ENCODE measurements around the gene RHBDL1.
A peak's percentile ranks its signal among the peaks of the same experiment; 100 is the strongest.

The RHBDL1 gene

GRCh38 chr16:672371-672770 lies 3.1 kb upstream of the RHBDL1 start:
- peaks cover 41% of the 10 kb centered on the region for H3K36me3 ChIP-seq (ENCODE audit: insufficient read depth, low read length)
- no peak overlapping the region for H3K9ac ChIP-seq (ENCODE audit: low read depth, low read length)
- H3K27me3 ChIP-seq (ENCODE audit: control insufficient read depth, insufficient read depth, low read length) = no peaks in the 10 kb centered on the region
- H3K9me3 ChIP-seq (replicated peaks; ENCODE audit: low read length) = no peaks in the 10 kb centered on the region
- peaks cover 15% of the 10 kb centered on the region for H3K4me1 ChIP-seq (ENCODE audit: control insufficient read depth, insufficient read depth, low read length)
- no peak overlapping the region for H3K4me2 ChIP-seq (ENCODE audit: low read length)
- no peak overlapping the region for H3K4me3 ChIP-seq (ENCODE audit: low read length)

DNA sequence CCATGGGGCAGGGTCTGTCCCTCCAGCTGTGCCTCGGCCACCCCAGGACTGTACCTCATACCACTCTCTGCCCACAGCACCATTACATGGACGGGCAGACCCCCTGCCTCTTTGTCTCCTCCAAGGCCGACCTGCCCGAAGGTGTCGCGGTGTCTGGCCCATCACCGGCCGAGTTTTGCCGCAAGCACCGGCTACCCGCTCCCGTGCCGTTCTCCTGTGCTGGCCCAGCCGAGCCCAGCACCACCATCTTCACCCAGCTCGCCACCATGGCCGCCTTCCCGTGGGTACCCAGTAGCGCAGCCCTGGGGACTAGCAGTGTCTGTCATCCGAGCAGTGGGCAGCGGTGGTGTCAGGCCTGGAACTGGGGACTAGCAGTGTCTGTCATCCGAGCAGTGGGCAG lies 2.6 kb upstream of the RHBDL1 start:
- Histone ChIP-seq H3K4me2 (ENCODE audit: low read length) (no peak overlapping the region), H3K27me3 (ENCODE audit: control insufficient read depth, insufficient read depth, low read length) (no peaks in the 10 kb centered on the region), H3K36me3 (ENCODE audit: insufficient read depth, low read length) (peaks cover 41% of the 10 kb centered on the region), H3K9me3 (replicated peaks; ENCODE audit: low read length) (no peaks in the 10 kb centered on the region), H3K4me1 (ENCODE audit: control insufficient read depth, insufficient read depth, low read length) (peaks cover 12% of the 10 kb centered on the region), H3K4me3 (ENCODE audit: low read length) (no peak overlapping the region), H3K9ac (ENCODE audit: low read depth, low read length) (no peak overlapping the region)

DNA sequence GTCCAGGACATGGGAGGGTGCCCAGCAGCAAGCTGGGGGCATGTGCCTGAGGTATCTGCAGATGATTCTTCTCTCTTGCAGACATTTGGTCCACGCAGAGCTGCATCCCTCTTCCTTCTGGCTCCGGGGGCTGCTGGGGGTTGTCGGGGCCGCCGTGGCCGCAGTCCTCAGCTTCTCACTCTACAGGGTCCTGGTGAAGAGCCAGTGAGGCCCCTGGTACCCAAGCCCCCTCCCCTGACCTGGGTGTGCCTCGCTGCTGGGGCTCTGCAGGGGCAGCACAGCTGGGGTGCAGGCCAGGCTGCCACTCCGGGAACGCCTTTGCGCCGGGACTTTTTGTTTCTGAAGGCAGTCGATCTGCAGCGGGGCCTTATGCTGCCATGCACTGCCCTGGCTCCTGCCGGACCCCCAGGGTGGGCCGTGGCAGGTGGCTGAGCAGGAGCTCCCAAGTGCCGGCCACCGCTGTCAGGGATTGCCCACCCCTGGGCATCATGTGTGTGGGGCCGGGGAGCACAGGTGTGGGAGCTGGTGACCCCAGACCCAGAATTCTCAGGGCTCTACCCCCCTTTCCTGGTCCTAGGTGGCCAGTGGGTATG lies 2.0 kb upstream of the RHBDL1 start:
- Histone ChIP-seq H3K9me3 (replicated peaks; ENCODE audit: low read length) (no peaks in the 10 kb centered on the region), H3K36me3 (ENCODE audit: insufficient read depth, low read length) (peaks cover 41% of the 10 kb centered on the region), H3K9ac (ENCODE audit: low read depth, low read length) (no peak overlapping the region), H3K4me3 (ENCODE audit: low read length) (no peak overlapping the region), H3K4me2 (ENCODE audit: low read length) (no peak overlapping the region), H3K4me1 (ENCODE audit: control insufficient read depth, insufficient read depth, low read length) (peaks cover 12% of the 10 kb centered on the region), H3K27me3 (ENCODE audit: control insufficient read depth, insufficient read depth, low read length) (no peaks in the 10 kb centered on the region)

DNA sequence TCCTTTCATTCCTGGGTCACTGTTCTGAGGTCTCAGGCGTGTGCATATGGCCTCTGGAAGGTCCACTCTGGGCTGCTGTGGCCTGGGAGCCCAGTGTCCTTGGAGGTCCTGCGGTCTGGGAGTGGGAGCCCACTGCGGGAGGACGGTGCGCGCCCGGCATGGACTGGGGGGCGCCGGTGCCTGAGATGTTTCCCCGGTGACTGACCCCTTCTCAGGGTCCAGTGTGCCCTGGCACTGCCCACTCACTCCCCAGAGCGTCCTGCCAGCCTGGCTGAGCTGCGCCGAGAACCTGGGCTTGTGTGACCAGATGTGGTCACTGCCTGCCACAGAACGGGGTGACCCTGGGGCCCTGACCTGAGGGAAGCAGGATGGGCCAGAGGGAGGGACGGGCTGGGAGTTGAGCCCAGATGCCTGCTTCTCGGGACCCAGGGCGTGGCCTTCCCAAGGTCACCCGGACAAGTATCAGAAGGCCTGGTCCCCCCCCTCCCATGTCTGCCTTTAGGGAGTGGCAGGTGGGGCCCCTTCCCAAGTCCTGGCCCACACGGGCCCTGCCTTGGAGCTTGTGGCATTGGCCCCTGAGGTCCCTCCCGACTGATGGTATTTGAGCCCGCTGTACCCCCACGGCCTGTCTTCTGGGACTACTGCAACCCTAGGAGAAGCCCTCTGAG lies 1.1 kb upstream of the RHBDL1 start:
- Histone ChIP-seq H3K9me3 (replicated peaks; ENCODE audit: low read length) (no peaks in the 10 kb centered on the region), H3K36me3 (ENCODE audit: insufficient read depth, low read length) (peaks cover 39% of the 10 kb centered on the region), H3K4me2 (ENCODE audit: low read length) (no peak overlapping the region), H3K9ac (ENCODE audit: low read depth, low read length) (no peak overlapping the region), H3K4me3 (ENCODE audit: low read length) (no peak overlapping the region), H3K27me3 (ENCODE audit: control insufficient read depth, insufficient read depth, low read length) (no peaks in the 10 kb centered on the region), H3K4me1 (ENCODE audit: control insufficient read depth, insufficient read depth, low read length) (peaks cover 6% of the 10 kb centered on the region)

DNA sequence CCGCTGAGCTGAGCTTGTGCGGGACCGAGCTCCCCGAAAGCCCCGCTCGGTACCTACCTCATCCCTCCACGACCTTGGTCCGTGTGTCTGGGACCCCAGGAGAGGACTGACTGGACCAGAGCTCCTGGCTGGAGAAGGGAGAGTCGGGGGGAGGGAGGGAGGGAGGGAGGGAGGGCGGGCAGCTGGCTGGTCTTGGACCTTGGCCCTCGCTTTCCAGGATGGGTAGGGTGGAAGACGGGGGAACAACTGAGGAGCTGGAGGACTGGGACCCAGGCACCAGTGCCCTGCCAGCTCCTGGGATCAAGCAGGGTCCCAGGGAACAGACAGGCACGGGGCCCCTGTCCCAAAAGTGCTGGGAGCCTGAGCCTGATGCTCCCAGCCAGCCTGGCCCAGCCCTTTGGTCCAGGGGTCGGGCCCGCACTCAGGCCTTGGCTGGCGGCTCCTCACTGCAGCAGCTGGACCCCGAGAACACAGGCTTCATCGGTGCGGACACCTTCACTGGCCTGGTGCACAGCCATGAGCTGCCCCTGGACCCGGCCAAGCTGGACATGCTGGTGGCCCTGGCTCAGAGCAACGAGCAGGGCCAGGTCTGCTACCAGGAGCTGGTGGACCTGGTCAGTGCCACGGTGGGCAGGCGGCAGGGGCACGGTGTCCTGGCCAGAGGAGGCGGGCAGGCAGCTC lies 553 bp downstream of the RHBDL1 start:
- H3K27me3 ChIP-seq (ENCODE audit: control insufficient read depth, insufficient read depth, low read length) = no peaks in the 10 kb centered on the region
- H3K9me3 ChIP-seq (replicated peaks; ENCODE audit: low read length) = no peaks in the 10 kb centered on the region
- peaks cover 24% of the 10 kb centered on the region for H3K36me3 ChIP-seq (ENCODE audit: insufficient read depth, low read length)
- peaks cover 8% of the 10 kb centered on the region for H3K4me1 ChIP-seq (ENCODE audit: control insufficient read depth, insufficient read depth, low read length)
- no peak overlapping the region for H3K9ac ChIP-seq (ENCODE audit: low read depth, low read length)
- peak overlapping the region; percentile 76 for H3K4me2 ChIP-seq (ENCODE audit: low read length)
- H3K4me3 ChIP-seq (ENCODE audit: low read length) = peak overlapping the region; percentile 45

- Histone ChIP-seq H3K36me3 (ENCODE audit: insufficient read depth, low read length) (peaks cover 24% of the 10 kb centered on the region), H3K4me1 (ENCODE audit: control insufficient read depth, insufficient read depth, low read length) (peaks cover 13% of the 10 kb centered on the region)
Observed at GRCh38 chr16:676565-676902, 1.1 kb downstream of the RHBDL1 start.

DNA sequence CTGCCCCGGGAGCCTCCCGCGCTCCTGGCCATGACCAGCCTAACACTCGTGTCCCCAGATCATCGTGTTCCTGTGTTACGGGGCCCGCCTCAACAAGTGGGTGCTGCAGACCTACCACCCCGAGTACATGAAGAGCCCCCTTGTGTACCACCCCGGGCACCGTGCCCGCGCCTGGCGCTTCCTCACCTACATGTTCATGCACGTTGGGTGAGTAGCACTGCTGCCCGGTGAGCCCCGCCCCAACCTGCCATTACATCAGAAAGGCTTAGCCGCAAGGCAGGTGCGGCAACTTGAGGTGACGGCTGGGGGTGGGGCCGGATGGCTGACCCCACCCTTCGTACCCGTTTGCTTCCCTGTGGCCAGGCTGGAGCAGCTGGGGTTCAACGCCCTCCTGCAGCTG lies 1.4 kb downstream of the RHBDL1 start:
- Histone ChIP-seq H3K4me1 (ENCODE audit: control insufficient read depth, insufficient read depth, low read length) (peaks cover 16% of the 10 kb centered on the region), H3K9ac (ENCODE audit: low read depth, low read length) (no peak overlapping the region), H3K9me3 (replicated peaks; ENCODE audit: low read length) (no peaks in the 10 kb centered on the region), H3K27me3 (ENCODE audit: control insufficient read depth, insufficient read depth, low read length) (no peaks in the 10 kb centered on the region), H3K4me3 (ENCODE audit: low read length) (no peak overlapping the region), H3K36me3 (ENCODE audit: insufficient read depth, low read length) (peaks cover 28% of the 10 kb centered on the region), H3K4me2 (ENCODE audit: low read length) (no peak overlapping the region)

More at GRCh38 chr16:676565-676902, 1.1 kb downstream of the RHBDL1 start:
- H3K4me2 ChIP-seq (ENCODE audit: low read length) = no peak overlapping the region
- H3K9me3 ChIP-seq (replicated peaks; ENCODE audit: low read length) = no peaks in the 10 kb centered on the region
- no peak overlapping the region for H3K4me3 ChIP-seq (ENCODE audit: low read length)
- no peaks in the 10 kb centered on the region for H3K27me3 ChIP-seq (ENCODE audit: control insufficient read depth, insufficient read depth, low read length)
- H3K9ac ChIP-seq (ENCODE audit: low read depth, low read length) = no peak overlapping the region

- Histone ChIP-seq H3K9ac (ENCODE audit: low read depth, low read length) (no peak overlapping the region), H3K4me3 (ENCODE audit: low read length) (no peak overlapping the region), H3K4me2 (ENCODE audit: low read length) (no peak overlapping the region), H3K36me3 (ENCODE audit: insufficient read depth, low read length) (peaks cover 28% of the 10 kb centered on the region), H3K9me3 (replicated peaks; ENCODE audit: low read length) (no peaks in the 10 kb centered on the region), H3K27me3 (ENCODE audit: control insufficient read depth, insufficient read depth, low read length) (no peaks in the 10 kb centered on the region), H3K4me1 (ENCODE audit: control insufficient read depth, insufficient read depth, low read length) (peaks cover 23% of the 10 kb centered on the region)
Observed at GRCh38 chr16:677316-678190, 2.1 kb downstream of the RHBDL1 start.

GRCh38 chr16:678209-678857 lies 2.9 kb downstream of the RHBDL1 start:
- Histone ChIP-seq H3K4me2 (ENCODE audit: low read length) (no peak overlapping the region), H3K4me1 (ENCODE audit: control insufficient read depth, insufficient read depth, low read length) (peaks cover 30% of the 10 kb centered on the region), H3K9me3 (replicated peaks; ENCODE audit: low read length) (no peaks in the 10 kb centered on the region), H3K9ac (ENCODE audit: low read depth, low read length) (no peak overlapping the region), H3K36me3 (ENCODE audit: insufficient read depth, low read length) (peaks cover 28% of the 10 kb centered on the region), H3K27me3 (ENCODE audit: control insufficient read depth, insufficient read depth, low read length) (no peaks in the 10 kb centered on the region), H3K4me3 (ENCODE audit: low read length) (no peak overlapping the region)

DNA sequence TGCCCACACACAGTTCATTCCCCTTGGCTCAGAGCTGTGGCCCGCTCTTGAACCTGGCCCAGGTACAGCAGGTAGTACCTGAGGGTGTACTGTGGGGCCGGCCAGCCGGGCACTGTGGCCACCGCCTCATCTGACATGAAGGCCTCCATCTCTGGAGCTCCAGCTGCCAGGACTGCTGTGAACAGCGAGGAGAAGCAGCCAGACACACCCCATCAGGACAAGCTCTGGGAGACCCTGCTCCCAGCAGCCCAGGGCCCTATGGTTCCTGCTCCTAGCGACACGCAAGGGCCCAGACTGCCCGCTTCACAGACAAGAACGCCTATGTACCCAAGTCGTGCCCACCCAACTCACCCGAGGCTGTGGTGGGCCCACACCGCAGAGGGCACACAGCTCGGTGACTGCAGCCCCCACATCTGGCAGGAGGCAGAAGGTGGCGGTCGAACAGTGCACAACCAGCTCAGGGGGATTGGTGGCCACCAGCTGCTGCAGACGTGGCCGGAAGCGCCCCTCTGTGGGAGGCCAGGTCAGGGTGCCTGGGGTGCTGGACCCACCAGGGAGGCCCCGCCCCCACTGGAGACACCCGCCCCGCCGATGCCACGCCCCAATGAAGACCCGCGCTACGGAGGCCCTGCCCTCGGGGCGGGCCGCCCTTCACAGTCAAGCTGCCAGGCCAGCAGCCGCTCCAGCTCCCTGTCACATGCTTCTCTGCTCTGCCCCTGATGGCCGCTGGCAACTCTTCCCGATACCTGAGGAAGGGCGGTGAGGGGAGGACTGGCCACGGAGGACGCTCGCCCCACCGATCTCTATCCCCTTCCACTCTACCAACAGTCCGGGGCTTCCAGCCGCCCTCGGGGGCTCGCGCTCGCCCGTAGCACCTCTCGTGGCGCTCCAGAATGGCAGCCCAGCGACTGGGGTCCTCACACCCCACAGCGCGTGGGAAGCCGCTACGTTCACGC lies 3.7 kb downstream of the RHBDL1 start:
- Histone ChIP-seq H3K9ac (ENCODE audit: low read depth, low read length) (peak overlapping the region; percentile 51), H3K36me3 (ENCODE audit: insufficient read depth, low read length) (peaks cover 23% of the 10 kb centered on the region), H3K9me3 (replicated peaks; ENCODE audit: low read length) (no peaks in the 10 kb centered on the region), H3K4me3 (ENCODE audit: low read length) (peak overlapping the region; percentile 75), H3K4me1 (ENCODE audit: control insufficient read depth, insufficient read depth, low read length) (peaks cover 37% of the 10 kb centered on the region), H3K27me3 (ENCODE audit: control insufficient read depth, insufficient read depth, low read length) (no peaks in the 10 kb centered on the region), H3K4me2 (ENCODE audit: low read length) (peak overlapping the region; percentile 93)

Measured in skeletal muscle satellite cell (primary cell).